AG04450 (cell line): ENCODE measurements around the gene CHIT1. TPM values are rescaled to one million over a fixed set of nuclear protein-coding genes. Genes with fewer than 3 reads are reported as not detected.

Experiments
- CTCF ChIA-PET: fragments of 300-600, 350-600 bp; formaldehyde crosslinking; extraction: SDS; loops from one replicate; lab custom pipeline; 2022; ENCODE audit warnings: antibody characterized with exemption, inconsistent platforms; lab: Charles Lee
- POLR2A ChIA-PET: fragments of 350-600 bp; formaldehyde crosslinking; extraction: SDS; loops from one replicate; lab custom pipeline; 2021; ENCODE audit warnings: antibody characterized with exemption, inconsistent platforms; lab: Yijun Ruan, JAX
- DNase-seq: peaks from one replicate; pipeline ENCODE4 v3.0.0-alpha.2; 2011; ENCODE audit warnings: low read depth, low spot score
- H3K27ac ChIP-seq: one replicate; pipeline ENCODE4 v1.5.1; 2012; ENCODE audit warnings: low read depth, low read length, control low read depth
- H3K27me3 ChIP-seq: one replicate; pipeline ENCODE4 v1.6.0; 2012; ENCODE audit warnings: low read length; ENCODE audit not compliant: control insufficient read depth, insufficient read depth
- H3K4me3 ChIP-seq: 2 replicates; pipeline ENCODE4 v1.5.1; 2011; ENCODE audit warnings: mild to moderate bottlenecking, low read depth, low read length, control low read depth
- H3K9me3 ChIP-seq: 2 replicates; pipeline ENCODE4 v1.5.1; 2012; ENCODE audit warnings: low read length; ENCODE audit not compliant: control insufficient read depth, insufficient read depth
- polyA plus RNA-seq: library from polyadenylated mRNA; depleted of rRNA; stranded (reverse); fragments of >200 nt; gene quantifications from 2 replicates; pipeline ENCODE4 v1.2.3, GENCODE V29; 2011
- TF ChIP-seq, protein P1 (sequence below): IDR thresholded peaks from 2 replicates; pipeline ENCODE4 v1.5.1; 2011; ENCODE audit warnings: low read depth, low read length, control low read depth, inconsistent platforms

CHIT1 gene
- polyA plus RNA-seq, 1 experiment, result not detected

DNA sequence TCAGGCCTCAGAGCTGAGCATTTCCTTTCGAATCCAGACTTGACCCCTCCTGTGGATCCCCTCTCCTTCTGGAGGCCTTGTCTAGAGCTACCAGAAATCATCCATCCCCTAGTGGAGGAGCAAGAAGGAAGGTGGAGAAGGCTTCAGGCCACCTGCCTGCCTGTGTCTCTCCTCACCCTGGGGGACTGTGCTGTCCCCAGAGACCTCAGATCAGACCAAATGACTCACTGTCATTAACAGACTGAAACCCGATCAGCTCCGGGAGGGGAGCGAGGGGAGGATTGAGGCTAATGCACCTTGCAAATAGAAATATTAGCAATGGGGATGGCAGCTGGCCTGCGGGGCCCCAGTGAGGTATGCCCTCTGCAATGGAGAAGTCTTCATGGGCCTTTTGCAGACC, 55.9 kb downstream of the CHIT1 start:
- TF ChIP-seq, protein P1, sequence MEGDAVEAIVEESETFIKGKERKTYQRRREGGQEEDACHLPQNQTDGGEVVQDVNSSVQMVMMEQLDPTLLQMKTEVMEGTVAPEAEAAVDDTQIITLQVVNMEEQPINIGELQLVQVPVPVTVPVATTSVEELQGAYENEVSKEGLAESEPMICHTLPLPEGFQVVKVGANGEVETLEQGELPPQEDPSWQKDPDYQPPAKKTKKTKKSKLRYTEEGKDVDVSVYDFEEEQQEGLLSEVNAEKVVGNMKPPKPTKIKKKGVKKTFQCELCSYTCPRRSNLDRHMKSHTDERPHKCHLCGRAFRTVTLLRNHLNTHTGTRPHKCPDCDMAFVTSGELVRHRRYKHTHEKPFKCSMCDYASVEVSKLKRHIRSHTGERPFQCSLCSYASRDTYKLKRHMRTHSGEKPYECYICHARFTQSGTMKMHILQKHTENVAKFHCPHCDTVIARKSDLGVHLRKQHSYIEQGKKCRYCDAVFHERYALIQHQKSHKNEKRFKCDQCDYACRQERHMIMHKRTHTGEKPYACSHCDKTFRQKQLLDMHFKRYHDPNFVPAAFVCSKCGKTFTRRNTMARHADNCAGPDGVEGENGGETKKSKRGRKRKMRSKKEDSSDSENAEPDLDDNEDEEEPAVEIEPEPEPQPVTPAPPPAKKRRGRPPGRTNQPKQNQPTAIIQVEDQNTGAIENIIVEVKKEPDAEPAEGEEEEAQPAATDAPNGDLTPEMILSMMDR, result no peak
- ChIA-PET POLR2A (interaction anchor here (0.5 to 1.2 kb wide), 2 partner anchors 25 to 596 kb away, joined by 4 read pairs; no protein-coding TSS in a partner anchor), CTCF (interaction anchor here (0.9 to 4.1 kb wide), 14 partner anchors 9 to 134 kb away, joined by 3 to 35 read pairs (median 6); partner anchors contain the start of gene ADORA1)
- no peak for DNase-seq
- H3K4me3 ChIP-seq, result no peak overlapping the region
- H3K27me3 ChIP-seq, result peaks cover 8% of the 10 kb centered on the region
- H3K9me3 ChIP-seq, result peaks cover 5% of the 10 kb centered on the region; the same call in 1 of the 2 replicates
- no peak overlapping the region for H3K27ac ChIP-seq

- H3K9me3 ChIP-seq, result peaks cover 5% of the 10 kb centered on the region; the same call in 1 of the 2 replicates
- ChIA-PET CTCF (interaction anchor here (0.8 to 4.1 kb wide), 20 partner anchors 9 to 146 kb away, joined by 3 to 35 read pairs (median 6); partner anchors contain the start of gene ADORA1), POLR2A (interaction anchor here (0.5 to 1.2 kb wide), 3 partner anchors 25 to 596 kb away, joined by 3 to 4 read pairs (median 4); no protein-coding TSS in a partner anchor)
- TF ChIP-seq, protein P1, result no peak
- no peak overlapping the region for H3K4me3 ChIP-seq
- peaks cover 8% of the 10 kb centered on the region for H3K27me3 ChIP-seq
- H3K27ac ChIP-seq, result no peak overlapping the region
- DNase-seq, result no peak
Measured at GRCh38 chr1:203173011-203173555, 56.4 kb downstream of the CHIT1 start.

DNA sequence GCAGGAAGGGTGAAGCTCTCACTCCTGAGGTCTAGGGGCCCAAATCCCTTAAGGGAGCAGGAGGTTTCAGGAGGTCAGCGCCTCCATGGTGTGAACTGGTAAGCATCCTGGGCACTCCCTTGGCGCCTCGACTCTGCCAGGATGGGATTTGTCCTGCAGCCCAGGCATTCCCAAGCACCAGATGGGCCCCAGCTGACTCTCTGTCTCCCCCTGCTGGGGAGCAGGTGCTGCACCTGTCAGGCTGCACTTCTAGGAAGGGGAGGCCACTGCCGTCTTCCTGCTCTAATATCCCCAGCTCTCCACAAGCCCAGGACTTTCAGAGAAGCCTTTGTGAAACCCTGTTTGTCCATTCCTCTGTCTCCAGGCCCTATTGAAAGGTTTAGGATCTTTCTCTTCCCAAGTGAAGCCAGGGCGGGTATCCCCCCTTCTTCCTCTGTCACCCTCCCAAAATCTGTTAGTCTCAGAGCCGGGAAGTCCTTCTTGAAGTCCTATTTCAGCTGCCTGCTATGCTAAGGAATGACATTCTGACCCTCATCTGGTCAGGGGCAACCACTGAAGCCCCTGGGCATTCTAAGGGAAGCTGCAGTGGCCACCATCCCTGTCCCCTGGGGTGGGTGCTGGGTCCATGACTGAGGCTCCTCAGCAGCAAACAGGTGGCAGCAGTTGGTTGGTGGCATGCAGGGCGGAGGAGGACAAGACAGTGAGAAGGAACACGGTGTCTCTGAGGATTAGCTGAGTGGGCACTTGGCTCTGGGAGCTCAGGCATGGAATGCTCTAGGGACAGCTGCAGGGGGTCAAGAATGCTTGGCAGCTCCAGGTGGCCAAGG, 57.1 kb downstream of the CHIT1 start:
- H3K4me3 ChIP-seq, result no peak overlapping the region
- peaks cover 8% of the 10 kb centered on the region for H3K27me3 ChIP-seq
- H3K9me3 ChIP-seq, result peaks cover 5% of the 10 kb centered on the region; the same call in 1 of the 2 replicates
- no peak overlapping the region for H3K27ac ChIP-seq
- TF ChIP-seq, protein P1, result peak; percentile 81
- peak; percentile 21 for DNase-seq
- POLR2A ChIA-PET, result interaction anchor here (1.0 to 1.2 kb wide), 2 partner anchors 26 to 30 kb away, joined by 3 to 4 read pairs; no protein-coding TSS in a partner anchor
- CTCF ChIA-PET, result interaction anchor here (0.7 to 4.1 kb wide), 23 partner anchors 10 to 145 kb away, joined by 3 to 35 read pairs (median 6); partner anchors contain the start of gene ADORA1

DNA sequence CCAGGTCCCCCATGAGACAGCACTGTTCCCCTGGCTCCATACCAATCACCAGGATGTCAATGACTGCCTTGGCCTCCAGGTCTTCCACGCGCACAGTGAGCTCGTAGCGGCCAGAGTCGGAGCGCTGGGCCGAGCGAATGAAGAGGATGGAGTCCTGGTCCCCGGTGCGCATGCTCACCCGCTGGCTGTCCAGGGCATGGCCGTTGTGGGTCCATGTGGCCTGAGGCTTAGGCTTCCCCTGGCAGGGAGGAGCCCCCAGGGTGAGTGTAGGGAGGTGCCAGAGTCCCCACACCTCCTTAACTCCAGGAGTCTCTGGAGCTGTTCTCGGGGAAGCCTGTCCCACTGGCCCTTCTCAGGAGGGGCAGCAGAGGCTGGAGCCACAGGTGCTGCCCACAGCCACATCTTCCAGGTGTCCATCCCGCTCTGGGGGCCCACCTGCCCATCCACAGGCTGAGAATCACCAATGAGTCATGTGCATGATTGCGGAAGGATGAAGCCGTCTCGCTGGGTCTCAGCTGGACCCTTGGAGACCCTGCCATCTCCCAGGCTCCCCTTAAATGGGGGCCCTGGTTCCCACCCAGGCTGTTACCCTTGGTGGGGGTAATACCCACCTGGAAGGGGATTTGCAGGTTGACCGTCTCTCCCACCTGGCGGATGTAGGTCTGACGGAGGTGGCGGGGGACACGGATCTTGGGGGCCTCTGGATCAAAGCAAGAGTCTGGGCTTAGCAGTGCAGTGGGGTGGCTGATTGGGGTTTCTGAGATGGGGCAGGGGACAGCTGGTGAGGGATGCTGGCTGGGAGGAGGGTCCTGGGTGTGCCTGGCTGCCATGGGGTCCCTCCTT, 57.9 kb downstream of the CHIT1 start:
- TF ChIP-seq, protein P1, result no peak
- Histone ChIP-seq H3K27ac (no peak overlapping the region), H3K4me3 (no peak overlapping the region), H3K9me3 (peaks cover 5% of the 10 kb centered on the region; the same call in 1 of the 2 replicates), H3K27me3 (peaks cover 8% of the 10 kb centered on the region)
- no peak for DNase-seq
- POLR2A ChIA-PET, result interaction anchor here (1.0 kb wide), 1 partner anchor 31 kb away, joined by 3 read pairs; no protein-coding TSS in a partner anchor
- CTCF ChIA-PET, result interaction anchor here (0.7 to 4.1 kb wide), 14 partner anchors 10 to 132 kb away, joined by 3 to 35 read pairs (median 6); partner anchors contain the start of gene ADORA1
